NB4 (cell line): ENCODE data around the gene OR52I1.

Experiments
- CTCF ChIP-seq: IDR thresholded peaks from one replicate; pipeline ENCODE4 v1.5.1; 2012; ENCODE audit warnings: low read depth, low read length
- MYC ChIP-seq: IDR thresholded peaks from 2 replicates; pipeline ENCODE4 v1.6.1; 2011; ENCODE audit warnings: low read depth, low read length
- POLR2A ChIP-seq: IDR thresholded peaks from 2 replicates; pipeline ENCODE4 v1.6.1; 2011; ENCODE audit warnings: mild to moderate bottlenecking; ENCODE audit not compliant: insufficient read length; ENCODE audit errors: extremely low read depth
- TF ChIP-seq, protein P1 (sequence below): IDR thresholded peaks from 2 replicates; pipeline ENCODE4 v1.6.1; 2011; ENCODE audit warnings: low read depth, low read length

DNA sequence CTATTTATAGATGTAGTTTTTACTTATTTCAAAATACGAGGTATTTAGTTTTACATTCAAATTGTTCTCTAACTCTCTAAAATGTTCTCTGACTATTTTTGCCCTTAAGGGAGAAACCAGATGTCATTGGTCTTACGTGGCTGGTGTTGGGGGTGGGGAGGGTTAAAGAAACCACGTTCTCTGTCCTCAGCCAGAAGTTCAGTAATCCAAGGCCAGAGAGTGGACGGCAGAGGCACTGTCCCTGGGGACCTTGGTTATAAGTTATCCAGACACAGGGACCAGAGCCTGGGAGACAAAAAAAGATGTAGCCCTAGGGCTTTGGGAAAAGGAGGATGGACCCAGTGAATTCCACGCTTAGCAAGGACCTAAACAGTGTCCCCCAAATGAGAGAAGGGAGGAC lies 49.2 kb downstream of the OR52I1 start:
- TF ChIP-seq POLR2A (no peak), CTCF (no peak), MYC (no peak)
- TF ChIP-seq, protein P1, sequence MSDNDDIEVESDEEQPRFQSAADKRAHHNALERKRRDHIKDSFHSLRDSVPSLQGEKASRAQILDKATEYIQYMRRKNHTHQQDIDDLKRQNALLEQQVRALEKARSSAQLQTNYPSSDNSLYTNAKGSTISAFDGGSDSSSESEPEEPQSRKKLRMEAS = no peak
